Inflammatory macrophage (primary cell): Measurements from ENCODE around the gene MYLK.

Experiments used
- DNase-seq, 2 donors: peaks; one replicate each; pipeline ENCODE4 v3.0.0-alpha.2; 2020 to 2022

Gene MYLK

DNA sequence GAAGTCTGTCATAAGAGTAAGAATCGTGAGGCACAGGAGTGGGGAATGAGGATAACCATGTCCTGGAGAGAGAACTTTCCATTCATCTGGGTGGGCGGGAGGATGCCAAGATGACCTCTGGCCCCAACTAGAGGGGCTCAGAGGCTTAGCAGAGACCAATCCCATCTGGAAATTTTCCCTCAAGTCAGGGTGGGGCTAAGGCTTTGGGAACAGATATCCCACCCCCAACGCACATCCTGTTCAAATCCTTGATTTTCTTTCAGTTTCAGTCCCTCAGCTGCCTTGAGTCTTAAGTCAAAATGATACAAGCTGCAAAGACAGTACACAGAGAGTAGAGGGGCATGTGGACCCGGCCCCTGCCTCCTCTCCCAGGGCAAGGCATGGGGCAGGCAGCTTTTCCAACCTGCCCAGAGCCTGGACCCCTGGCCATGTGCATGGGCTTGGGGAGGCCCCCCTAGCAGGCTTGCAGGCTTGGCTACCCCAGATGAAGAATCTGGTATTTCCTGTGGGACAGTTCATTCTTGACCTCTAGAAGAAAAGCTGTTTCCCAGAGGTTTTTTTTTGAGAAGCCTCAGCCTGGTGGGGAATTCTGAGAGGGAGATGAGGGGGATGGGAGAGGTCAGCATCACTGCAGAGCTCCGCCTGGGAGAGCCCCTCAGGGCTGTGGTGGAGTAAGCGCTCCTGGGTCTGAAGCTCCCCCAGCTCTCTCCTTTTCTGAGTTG lies 189.6 kb downstream of the MYLK start:
- no peak for DNase-seq

DNA sequence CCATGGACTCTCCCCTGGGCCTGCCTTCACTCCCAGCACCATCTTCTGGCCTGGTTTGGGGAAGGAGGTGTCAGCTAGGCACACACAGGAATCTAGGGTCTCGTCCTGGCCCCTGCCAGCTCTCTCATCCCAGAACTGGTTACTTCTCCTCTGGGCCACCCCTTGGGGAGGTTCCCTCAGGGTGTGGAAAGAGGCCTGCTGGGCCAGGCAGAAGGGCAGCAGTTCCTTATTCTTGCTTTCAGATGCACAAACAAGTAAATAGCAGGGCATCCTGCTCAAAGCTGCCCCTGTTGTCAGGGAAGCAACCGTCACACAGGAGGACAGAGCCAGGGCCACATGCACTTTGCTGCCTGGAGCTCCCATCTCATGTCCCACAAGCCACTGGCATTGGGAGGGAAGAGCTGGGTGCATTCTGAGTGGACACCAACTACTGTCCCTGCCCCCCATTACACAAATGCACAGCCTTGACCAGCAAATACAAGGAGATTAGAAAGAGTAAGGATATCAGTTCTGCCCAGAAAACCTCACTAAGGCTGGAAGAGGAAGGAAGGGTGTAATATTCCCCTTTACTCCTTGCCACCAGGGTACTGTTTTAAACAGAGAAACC lies 190.4 kb downstream of the MYLK start:
- DNase-seq: peak; percentile 84 to 90

DNA sequence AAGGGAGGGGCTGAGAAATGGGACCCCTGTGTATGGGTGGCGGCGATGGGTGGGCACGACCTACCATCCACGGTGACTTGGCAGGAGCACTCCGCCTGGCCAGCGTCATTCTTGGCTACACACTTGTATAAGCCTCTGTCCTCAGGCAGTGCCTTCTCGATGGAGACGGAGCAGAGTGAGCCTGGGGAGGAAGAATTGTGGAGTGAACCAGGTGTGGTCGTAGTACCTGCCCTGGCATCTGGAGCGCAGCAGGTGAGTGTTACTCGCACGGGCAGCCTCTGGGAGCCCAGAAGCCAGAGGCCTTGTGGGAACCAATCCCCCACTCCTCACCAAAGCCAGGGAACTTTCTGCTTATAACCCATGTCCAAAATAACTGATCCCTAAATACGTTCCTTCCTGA lies 191.5 kb downstream of the MYLK start:
- no peak for DNase-seq

DNA sequence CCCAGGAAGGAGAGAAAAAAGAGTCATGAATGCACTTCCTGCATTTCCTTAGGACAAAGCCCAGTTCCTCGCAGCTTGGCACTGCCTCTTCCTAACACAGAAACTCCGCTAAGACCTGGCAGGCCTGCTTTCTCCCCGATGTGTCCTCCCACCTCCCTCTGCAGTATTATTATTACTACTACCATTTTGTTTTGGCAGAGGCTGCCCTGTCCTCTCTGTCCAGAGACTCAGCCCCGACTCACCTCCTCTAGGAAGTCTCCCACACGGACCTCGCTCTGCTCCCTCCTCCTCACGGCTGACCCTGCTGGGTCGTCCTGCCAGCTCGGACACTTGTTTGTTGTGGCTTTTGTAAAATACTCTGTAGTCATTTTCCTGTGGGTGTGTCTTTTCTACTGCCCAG lies 192.1 kb downstream of the MYLK start:
- DNase-seq: peak in 1 of 2 donors; percentile 35

DNA sequence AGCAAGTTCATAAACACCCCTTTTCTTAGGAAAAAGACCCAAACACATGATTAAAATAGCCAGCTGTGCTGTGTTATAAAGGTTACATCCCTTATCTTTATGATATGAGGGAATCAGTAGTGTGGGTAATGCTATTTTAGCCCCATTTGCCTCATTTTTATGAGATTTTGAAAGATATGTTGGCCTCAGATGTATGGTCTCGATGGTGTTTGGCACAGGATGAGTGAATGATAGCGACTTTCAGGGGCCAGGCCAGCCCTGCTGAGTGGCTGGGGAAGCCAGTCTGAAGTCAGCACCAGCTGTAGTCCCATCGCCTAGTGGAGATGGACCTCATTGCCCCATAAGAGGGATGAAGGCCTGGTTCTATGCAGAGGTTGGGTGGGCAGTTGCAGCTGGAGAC lies 194.3 kb downstream of the MYLK start:
- no peak for DNase-seq

DNA sequence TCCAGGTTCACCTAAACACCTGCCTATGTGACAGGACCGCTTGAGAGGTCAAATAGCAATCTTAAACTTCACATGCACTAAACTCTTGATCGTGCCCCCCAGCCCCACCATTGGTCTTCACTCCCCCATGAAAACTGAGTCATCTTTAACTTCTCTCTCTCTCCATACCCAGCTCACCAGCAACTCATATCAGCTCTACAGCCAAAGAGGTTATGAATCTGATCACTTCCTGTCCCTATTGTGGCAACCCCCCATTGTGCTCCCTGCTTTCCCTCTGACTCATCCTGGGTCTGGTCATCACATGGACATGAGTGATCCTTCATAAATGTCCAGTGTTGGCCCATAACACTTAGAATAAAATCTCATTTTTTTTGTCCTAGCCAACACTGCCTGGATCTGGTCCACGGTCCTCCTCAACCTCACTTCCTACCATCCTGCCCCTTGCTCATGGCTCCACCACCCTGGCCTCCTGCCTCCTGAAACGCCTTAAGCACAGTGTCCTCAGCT lies 195.8 kb downstream of the MYLK start:
- DNase-seq: peak; percentile 81 to 87

DNA sequence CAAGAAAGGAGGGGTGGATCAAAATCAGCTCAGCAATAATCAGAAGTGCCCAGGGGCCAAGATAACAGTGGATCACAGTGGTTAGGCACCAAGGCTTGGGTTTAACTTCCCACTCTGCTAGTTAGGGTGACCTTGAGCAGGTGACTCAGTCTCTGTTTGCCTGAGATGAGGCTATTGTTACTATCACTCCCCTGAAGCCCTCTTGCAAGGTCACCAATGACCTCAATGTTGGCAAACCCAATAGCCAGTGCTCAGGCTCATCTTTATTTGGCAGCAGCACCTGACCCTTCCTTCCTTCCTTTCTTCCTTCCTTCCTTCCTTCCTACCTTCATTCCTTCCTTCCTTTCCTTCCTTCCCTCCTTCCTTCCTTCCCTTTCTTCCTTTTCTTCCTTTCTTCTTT lies 196.8 kb downstream of the MYLK start:
- DNase-seq: peak; percentile 17 to 27

DNA sequence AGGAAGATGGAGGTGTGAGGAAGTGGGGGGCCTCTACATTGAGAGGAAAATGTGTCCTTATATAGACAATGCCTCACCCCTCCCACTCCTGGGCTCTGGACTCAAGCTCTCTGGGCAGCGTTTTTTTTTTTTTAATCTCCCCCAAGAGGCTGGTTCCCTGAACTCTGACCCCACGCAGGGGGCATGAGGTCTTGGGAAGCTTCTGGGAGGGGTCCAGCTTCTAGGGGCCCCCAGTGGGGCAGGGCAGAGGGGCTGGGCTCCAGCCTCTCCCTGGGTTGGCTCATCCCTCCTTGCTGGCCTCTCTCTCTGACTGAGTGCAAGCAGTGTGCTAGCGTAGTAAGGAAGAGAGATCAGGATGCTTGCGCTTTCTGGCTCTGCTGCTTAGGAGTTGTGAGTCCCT lies 197.9 kb downstream of the MYLK start:
- DNase-seq: peak; percentile 7 to 41

DNA sequence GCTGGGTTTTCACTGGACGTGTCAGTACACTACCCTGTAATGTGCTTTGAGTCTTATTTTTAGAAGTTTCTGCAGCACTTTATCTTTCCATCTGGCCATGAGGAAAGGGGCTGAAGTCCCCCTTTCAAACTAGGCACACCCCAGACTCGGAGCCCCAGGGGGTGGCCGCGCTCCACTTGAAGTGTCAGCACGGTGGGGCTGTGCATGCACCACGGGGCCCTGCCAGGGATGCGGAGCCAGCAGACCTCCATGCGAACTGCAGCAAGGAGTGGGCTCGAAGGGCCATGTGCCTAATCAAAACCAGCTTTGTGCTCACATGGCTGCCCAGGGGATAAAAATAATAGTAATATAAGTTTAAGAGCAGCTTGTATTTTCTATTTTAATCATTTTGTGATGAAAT lies 198.4 kb downstream of the MYLK start:
- no peak for DNase-seq

DNA sequence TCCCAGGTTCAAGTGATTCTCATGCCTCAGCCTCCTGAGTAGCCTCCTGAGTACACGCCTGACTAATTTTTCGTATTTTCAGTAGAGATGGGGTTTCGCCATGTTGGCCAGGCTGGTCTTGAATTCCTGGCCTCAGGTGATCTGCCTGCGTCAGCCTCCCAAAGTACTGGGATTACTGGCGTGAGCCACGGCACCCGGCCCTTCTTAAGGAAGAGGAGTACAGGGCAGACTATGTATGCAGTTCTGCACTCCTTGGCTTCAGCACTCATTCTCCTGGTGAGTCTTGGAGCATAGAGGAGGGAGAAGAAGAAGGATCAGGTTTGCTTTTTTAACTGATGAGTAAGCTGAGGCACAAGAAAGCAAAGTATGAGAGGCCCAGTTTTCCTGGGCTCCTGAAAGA lies 199.5 kb downstream of the MYLK start:
- DNase-seq: no peak

DNA sequence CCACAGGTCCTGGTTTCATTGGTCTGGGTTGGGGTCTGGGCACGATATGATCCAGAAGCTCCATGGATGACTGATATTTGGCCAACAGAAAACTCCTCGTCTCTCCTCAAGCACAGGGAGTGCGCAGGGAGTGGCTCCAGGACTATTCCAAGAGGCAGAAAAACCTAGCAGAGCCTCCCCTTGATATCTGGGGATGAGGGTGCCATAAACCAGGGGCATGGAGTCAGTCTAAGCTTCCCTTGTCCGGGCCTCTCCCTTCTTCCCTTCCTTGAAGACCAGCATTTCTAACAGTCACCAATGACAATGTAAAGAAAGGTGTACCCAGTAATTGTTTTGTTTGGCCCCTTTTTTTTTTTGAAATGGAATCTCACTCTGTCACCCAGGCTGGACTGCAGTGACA lies 199.9 kb downstream of the MYLK start:
- DNase-seq: no peak

DNA sequence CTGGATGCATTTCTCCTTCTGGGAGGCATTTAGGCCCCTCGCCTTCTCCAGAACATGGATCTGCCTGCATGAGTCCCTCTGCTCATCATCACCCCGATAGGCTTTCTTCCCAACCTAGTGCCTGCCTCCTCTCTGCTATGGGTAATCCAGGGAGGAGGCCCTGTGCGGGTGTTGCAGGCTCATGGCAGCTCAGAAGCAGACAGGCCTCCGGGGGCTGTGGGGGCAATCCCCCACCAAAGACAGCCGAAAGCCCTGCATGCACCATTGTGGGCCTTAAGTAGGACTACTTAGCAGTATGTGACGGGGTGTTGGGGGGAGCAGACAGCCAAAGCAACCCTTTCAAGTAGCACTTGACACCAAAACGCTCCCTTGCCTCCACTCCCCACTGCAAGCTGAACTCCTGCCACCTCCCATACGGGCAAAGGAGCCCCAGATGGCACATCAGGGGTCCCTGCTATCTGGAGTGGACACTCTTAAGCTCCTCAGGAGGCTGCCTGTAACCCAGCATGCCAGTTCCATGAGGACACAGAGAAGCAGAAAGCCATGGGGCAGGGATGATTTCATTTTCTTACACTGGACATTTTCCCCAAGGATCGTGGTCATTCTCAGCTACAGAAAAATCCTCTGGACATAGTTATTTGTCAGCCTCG lies 200.5 kb downstream of the MYLK start:
- DNase-seq: no peak

DNA sequence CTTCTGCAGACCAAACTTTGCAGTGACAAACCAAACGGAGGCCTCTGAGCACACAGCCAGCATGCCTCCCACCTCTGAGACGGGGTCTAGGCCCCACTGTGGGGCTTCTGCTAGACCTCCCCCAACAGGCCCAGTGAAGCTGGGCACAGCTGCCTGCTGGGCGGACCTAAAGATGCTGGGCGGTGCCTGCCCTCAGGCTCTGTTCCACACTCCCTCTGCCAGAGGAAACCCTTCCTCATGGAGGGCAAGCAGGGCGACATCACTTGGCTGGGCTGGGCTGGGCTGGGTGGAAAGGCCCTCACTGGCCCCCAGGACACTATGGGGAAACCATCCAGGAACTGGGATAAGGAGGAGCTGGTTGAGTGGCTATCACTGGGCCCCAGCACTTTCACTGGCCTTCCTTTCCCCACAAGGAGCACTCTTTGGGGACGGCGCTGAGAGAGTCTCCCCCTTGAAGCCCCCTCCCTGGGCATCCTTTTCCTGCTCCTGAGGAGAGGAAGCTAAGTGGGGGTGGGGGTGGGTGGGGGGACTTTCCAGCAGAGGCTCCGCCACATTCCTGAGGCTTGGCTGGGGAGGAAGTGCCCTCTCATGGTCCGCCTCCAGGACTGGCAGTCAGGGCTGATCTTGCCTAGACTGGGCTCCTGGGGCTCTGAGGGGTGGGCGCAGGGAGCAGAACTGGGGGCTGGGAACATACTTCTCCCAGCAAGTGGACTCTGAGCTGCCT lies 201.2 kb downstream of the MYLK start:
- no peak for DNase-seq

DNA sequence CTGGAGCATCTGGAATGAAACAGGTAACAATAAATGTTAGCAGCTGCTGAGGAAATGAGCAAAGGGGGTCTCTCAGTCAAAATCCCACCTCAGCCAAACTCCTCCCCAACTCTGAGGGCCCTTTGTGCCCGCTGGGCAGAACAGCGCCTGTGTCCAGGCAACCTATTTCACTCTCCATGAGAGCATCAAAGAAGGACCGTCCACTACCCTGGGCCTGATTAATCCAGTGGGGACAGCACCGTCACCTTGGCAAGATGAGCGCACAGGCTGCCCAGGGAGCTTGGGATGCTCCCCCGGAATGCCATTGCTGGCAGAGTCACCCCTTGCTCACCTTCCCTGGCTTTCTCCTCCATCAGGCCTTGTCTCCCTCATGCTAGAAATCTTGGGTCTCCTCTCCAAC lies 201.8 kb downstream of the MYLK start:
- no peak for DNase-seq

DNA sequence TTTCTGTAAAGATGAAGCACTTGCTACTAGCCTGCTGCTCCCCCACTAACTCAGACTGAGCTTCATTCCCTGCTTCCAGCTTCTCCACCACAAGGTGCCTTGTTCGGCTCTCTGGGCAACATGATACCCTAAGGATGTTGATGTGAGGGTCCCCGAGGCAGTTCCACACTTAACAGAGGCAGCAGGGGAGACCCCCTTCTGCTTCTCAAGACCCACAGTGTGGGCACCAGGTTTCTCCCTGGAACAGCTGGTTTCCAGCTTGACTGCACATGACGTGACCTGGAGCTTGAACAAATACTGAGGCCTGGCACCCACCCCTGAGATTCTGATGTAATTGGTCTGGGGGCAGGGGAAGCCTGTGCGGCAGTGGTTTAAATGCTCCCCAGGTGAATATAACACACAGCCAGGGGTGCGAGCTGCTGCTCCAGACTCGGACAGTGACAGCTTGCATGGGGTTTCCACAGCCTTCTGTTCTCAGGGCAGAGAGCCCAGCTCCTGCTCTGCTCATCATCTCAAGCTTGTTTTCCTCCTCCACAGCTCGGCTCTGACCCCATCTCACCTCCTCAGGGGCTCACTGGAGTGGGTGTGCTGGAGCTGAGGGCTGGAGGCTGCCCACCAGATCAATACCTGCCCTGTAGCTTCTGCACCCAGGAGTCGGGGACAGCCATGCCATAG lies 204.3 kb downstream of the MYLK start:
- DNase-seq: no peak

DNA sequence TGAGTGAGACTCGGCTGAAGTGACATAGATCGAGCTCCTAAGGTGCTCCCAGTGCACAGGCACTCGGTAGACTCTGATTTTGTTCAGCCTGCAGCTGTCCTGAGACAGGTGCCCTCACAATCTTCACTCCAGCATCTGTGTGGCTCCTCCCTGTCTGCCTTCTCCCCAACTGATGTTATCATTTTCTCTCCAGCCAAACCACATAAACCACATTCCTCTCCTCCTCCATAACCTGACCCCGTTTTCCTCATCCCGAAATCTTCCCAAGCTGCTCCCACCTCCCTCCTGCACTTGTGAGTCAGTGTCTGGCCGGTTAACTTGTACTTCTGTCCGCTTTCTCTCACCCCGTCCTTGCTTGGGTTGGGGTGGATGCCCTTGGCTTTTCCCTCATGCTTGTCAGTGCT lies 206.0 kb downstream of the MYLK start:
- DNase-seq: no peak

DNA sequence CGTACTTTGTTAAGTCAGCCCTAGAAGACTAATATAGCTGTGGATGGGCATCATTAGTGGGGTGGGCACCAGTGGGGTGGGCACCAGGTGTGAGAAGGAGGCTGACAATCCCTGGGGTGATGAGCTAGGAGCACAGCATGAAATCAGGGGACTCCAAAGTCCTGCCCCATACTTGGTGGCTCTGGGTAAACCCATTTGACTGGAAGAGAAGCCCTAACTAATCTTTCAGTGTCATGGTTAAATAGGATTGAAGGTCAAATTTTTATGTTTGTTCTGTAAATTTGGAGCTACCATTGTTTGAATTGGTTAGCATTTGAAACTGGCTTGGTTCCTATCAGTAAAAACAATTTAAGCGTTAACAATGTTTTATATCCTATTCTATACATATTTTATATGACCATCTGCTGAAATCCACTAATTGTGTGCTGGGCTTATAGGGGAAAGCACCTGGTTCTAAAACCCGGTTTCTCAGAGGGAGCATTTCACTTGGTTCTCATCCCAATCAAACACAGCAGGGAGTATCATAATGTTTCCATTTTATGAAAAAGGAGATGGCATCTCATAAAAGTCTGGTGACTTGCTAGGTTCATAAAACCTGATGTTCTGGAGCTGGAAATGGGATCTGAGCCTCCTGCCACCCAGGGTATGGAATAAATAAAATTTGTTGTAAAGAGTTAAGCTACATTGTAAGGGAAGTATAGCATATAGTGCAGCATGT lies 211.5 kb downstream of the MYLK start:
- DNase-seq: no peak

DNA sequence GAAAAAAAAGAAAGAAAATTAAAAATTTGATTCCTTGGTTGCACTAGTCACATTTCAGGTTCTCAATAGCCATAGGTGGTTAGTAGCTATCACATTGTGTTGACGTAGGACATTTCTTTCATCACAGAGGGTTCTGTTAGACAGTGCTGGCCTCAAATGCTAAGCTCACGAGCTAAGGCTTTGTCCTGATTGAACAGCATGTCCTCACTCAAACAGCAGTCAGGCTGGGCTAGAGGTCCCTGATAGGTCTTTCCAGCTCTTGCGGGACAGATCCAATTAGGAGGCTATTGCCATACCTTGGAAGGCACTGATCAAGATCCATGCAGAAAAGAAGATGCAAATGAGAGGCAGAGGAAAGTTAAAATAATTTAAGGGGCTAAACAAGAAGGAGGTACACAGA lies 213.4 kb downstream of the MYLK start:
- no peak for DNase-seq

DNA sequence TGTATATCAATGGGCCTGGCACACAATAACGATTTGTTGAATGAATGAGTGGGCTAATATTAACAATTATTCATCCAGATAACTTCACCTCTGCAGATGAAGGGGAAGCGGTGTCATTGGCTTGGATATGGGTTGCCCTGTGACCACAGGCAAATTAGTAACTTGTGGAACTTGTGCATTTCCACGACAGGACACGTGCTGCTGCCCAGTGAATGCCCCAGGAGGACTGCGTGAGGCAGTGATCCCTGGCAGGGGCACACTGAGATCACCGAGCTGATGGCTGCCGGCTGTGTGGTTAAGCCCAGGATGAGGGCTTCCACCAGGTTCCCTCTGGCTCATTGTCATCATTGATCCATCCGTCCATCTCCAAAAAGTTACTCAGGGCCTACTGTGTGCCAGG lies 215.2 kb downstream of the MYLK start:
- DNase-seq: no peak

DNA sequence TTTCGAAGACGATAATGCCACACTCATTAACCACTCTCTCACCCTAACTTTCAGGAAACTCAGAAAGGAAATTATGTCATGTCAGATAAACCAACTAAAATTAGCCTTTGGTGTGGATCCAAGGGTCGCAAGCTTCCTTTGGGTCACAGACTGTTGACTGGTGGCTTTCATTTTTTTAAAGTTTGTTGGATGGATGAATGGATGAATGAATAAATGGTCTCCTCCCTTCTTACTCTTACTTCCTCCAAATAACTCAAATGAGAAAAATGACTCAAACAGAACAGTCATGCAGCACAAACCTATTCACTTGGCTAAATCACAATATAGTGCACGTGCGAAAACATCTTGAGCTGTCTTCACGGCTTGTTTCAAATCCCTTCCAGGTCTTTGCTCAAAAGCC lies 216.3 kb downstream of the MYLK start:
- DNase-seq: no peak

DNA sequence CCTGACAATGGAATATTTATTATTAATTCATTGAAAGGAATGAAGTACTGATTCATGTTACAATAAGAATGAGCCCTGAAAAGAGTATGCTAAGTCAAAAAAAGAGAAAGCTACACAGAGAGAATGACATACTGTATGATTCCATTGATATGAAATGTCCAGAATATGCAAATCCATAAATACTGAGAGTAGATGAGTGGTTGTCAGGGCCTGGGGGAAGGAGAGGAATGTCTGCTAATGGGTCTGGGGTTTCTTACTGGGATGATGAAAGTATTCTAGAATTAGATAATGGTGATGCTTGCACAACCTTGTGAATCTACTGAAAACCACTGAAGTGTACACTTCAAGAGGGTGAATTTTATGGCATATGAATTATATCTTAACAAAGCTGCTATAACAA lies 219.4 kb downstream of the MYLK start:
- DNase-seq: no peak

DNA sequence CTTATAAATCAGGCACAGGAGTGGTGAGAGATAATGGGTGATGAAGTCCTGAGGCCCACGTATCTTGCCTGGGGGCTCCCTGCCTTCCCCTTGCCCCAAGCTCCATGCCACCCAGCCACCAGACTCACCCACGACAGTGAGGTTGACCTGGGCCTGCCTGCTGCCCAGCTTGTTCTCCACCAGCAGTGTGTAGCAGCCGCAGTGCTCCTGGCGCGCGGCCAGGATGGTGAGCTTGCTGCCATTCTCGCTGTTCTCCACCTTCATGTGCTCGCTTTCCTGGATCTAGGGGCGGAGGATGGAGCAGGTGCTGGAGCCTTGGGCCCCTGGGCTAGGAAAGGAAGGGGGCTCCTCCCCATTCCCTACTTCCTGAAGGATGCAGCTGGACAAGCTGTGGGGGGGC lies 220.2 kb downstream of the MYLK start:
- DNase-seq: no peak
